ENCODE measurements around the gene SRMS. TPM values are rescaled to one million over a fixed set of nuclear protein-coding genes. Genes with fewer than 3 reads are reported as not detected.

The SRMS gene
- total and polyA plus RNA-seq, 2 of the 13 experiments (the other 11 are each of a cell fraction or from before 2014, with no cell fraction given), result not detected

GRCh38 chr20:63495741-63496595 lies 51.6 kb downstream of the SRMS start (continued):
- peak; percentile 80 for TF ChIP-seq PATZ1 (CRISPR knock-in tag; IDR thresholded peaks at IDR 0.05)
- TF ChIP-seq ZBTB7A (CRISPR knock-in tag; IDR thresholded peaks at IDR 0.05), result peak; percentile 55; the same call in 1 of the 2 replicates
- no peak for TF ChIP-seq SETDB1 (CRISPR knock-in tag; IDR thresholded peaks at IDR 0.05; ENCODE audit: borderline replicate concordance)
- TF ChIP-seq ATF3 (CRISPR knock-in tag; IDR thresholded peaks at IDR 0.05), result no peak
- 0 out of 2 replicates have a peak, but pooled peaks have one; percentile 33 for TF ChIP-seq ZBTB42 (CRISPR knock-in tag; IDR thresholded peaks at IDR 0.05)
- no peak for TF ChIP-seq GTF2F1 (IDR thresholded peaks at IDR 0.05; ENCODE audit: low read length)
- TF ChIP-seq NFE2L1 (CRISPR knock-in tag; IDR thresholded peaks at IDR 0.05; ENCODE audit: borderline replicate concordance), result no peak
- 0 out of 2 replicates have a peak, but pooled peaks have one; percentile 15 for TF ChIP-seq ZNF350 (CRISPR knock-in tag; IDR thresholded peaks at IDR 0.05; ENCODE audit: borderline replicate concordance, low read depth)
- TF ChIP-seq ZUFSP (CRISPR knock-in tag; IDR thresholded peaks at IDR 0.05; ENCODE audit: borderline replicate concordance), result no peak
- TF ChIP-seq FLYWCH1 (CRISPR knock-in tag; IDR thresholded peaks at IDR 0.05), result no peak
- TF ChIP-seq ZFAT (CRISPR knock-in tag; conservative IDR thresholded peaks at IDR 0.05), result no peak
- TF ChIP-seq TOE1 (CRISPR knock-in tag; IDR thresholded peaks at IDR 0.05), result no peak
- TF ChIP-seq GATAD1 (CRISPR knock-in tag; IDR thresholded peaks at IDR 0.05), result no peak
- no peak for TF ChIP-seq ZKSCAN5 (CRISPR knock-in tag; IDR thresholded peaks at IDR 0.05)
- no peak for TF ChIP-seq ZZZ3 (CRISPR knock-in tag; IDR thresholded peaks at IDR 0.05; ENCODE audit: borderline replicate concordance)
- no peak for TF ChIP-seq CSRNP1 (CRISPR knock-in tag; IDR thresholded peaks at IDR 0.05)
- no peak for TF ChIP-seq AGO1 (IDR thresholded peaks at IDR 0.05; ENCODE audit: low read depth, low read length, poor library complexity, severe bottlenecking)
- TF ChIP-seq BHLHE40 (IDR thresholded peaks at IDR 0.05; ENCODE audit: low read length), result no peak
- TF ChIP-seq HIC2 (CRISPR knock-in tag; IDR thresholded peaks at IDR 0.05; ENCODE audit: low read depth), result peak; percentile 20; the same call in 1 of the 2 replicates
- no peak for TF ChIP-seq HHEX (CRISPR knock-in tag; IDR thresholded peaks at IDR 0.05)
- TF ChIP-seq ZNF709 (CRISPR knock-in tag; IDR thresholded peaks at IDR 0.05), result no peak
- peak; percentile 31; the same call in 1 of the 2 replicates for TF ChIP-seq TBX2 (CRISPR knock-in tag; IDR thresholded peaks at IDR 0.05; ENCODE audit: borderline replicate concordance)
